Upper lobe of left lung (tissue), 4 donors: ENCODE results near the gene ANKRD66.

Source experiments
- CTCF ChIP-seq, 6 experiments: fragments of 450-650 bp in 4 of 6; fragments of 200-600 bp in 2 of 6; sonication (generic) in 2 of 6; IDR thresholded peaks; one replicate each; pipeline ENCODE4 v1.5.1; 2016 to 2019; ENCODE audit warnings: antibody characterized with exemption in 6 of 6
- POLR2AphosphoS5 ChIP-seq, 2 donors: sonication (generic); formaldehyde crosslinking; IDR thresholded peaks; one replicate each; pipeline ENCODE4 v1.5.1; 2017; ENCODE audit warnings: antibody characterized with exemption in 2 of 2

GRCh38 chr6:46790355-46790874, 43.7 kb downstream of the ANKRD66 start:
- TF ChIP-seq CTCF (IDR thresholded peaks at IDR 0.05) (no peak), POLR2AphosphoS5 (IDR thresholded peaks at IDR 0.05) (no peak)
